ENCODE data around the gene UBA5.
"Not testable (repeated sequence)": the region's sequence is repeated elsewhere in the genome, so short reads cannot be mapped to it uniquely, and the experiment has no call there.

Gene UBA5

DNA sequence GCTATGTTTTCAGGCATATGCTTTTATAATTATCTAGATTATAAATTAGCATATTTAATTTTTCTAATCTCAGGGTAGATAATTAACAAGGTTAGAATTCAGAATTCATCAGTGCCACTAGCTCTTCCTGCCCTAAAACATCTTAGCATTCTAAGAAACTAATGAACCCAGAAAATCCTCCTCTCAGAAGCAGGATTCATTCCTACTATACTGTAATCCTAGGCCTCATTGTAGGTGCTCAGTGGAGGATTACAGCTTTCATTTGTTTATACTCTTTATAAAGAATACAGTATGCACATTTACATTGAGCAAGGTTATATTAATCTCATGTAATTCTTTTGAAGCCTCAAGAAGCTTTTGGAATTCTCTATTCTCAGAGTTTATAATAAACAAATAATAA lies 21.4 kb upstream of the UBA5 start:
- TF ChIP-seq, protein P1, sequence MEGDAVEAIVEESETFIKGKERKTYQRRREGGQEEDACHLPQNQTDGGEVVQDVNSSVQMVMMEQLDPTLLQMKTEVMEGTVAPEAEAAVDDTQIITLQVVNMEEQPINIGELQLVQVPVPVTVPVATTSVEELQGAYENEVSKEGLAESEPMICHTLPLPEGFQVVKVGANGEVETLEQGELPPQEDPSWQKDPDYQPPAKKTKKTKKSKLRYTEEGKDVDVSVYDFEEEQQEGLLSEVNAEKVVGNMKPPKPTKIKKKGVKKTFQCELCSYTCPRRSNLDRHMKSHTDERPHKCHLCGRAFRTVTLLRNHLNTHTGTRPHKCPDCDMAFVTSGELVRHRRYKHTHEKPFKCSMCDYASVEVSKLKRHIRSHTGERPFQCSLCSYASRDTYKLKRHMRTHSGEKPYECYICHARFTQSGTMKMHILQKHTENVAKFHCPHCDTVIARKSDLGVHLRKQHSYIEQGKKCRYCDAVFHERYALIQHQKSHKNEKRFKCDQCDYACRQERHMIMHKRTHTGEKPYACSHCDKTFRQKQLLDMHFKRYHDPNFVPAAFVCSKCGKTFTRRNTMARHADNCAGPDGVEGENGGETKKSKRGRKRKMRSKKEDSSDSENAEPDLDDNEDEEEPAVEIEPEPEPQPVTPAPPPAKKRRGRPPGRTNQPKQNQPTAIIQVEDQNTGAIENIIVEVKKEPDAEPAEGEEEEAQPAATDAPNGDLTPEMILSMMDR (IDR thresholded peaks at IDR 0.05; ENCODE audit: poor library complexity, severe bottlenecking), result no peak
- ATAC-seq (ENCODE audit: low read depth) (no peak), DNase-seq (ENCODE audit: low spot score) (no peak)
- no peaks in the 10 kb centered on the region for H3K9me3 ChIP-seq (ENCODE audit: severe bottlenecking)
- no peak overlapping the region for H3K4me3 ChIP-seq (ENCODE audit: severe bottlenecking)
- H3K27ac ChIP-seq (ENCODE audit: poor library complexity, severe bottlenecking), result peak overlapping the region; percentile 75
- peaks cover 50% of the 10 kb centered on the region for H3K36me3 ChIP-seq (ENCODE audit: low read depth)
- no peaks in the 10 kb centered on the region for H3K27me3 ChIP-seq (ENCODE audit: insufficient read depth, poor library complexity, severe bottlenecking)
- H3K4me1 ChIP-seq (ENCODE audit: insufficient read depth, poor library complexity, severe bottlenecking), result peaks cover 28% of the 10 kb centered on the region

DNA sequence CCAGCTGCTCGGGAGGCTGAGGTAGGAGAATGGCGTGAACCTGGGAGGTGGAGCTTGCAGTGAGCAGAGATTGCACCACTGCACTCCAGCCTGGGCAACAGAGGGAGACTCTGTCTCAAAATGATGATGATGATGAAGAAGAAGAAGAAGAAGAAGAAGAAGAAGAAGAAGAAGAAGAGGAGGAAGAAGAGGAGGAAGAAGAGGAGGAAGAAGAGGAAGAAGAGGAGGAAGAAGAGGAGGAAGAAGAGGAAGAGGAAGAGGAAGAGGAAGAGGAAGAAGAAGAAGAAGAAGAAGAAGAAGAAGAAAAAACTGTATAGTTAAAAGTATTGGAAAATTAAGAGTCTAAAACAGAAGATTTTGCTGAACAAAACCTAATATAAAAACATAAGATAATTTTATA lies 18.7 kb upstream of the UBA5 start:
- not testable (repeated sequence) for ATAC-seq (ENCODE audit: low read depth); H3K4me3 ChIP-seq (ENCODE audit: severe bottlenecking)
- peaks cover 47% of the 10 kb centered on the region for H3K36me3 ChIP-seq (ENCODE audit: low read depth)

DNA sequence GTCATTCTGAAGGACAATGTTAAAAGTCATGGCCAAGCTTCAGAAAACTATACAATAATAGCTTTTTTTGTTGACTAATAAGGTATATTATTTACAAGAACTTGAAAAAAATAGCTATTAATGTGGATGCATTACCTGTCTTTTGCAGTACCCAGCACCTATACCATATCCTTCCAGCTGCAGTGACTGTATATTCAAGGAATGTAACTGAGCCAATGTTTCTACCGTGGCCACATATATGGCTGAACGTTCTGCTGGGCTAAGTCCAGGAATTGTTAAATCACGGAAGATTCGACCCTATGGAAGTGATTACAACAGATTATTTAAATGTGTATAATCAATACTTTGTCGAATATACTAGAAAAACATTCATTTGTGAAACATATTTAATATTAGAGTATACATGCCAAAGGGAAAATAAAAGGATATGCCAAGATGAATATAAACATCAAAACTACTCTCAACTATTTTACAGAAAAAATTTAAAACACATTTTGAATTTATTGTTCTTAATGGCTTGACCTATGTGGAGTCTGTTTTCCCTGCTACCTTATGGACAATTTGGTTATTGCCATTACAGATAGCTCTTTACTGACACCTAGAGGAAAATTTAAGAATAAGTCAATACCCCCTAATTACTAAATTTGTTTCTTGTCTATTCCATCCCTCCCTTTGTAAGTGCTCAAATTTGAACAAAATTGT lies 18.1 kb upstream of the UBA5 start:
- no peaks in the 10 kb centered on the region for H3K27me3 ChIP-seq (ENCODE audit: insufficient read depth, poor library complexity, severe bottlenecking)
- no peak overlapping the region for H3K4me3 ChIP-seq (ENCODE audit: severe bottlenecking)
- peaks cover 36% of the 10 kb centered on the region for H3K4me1 ChIP-seq (ENCODE audit: insufficient read depth, poor library complexity, severe bottlenecking)
- no peaks in the 10 kb centered on the region for H3K9me3 ChIP-seq (ENCODE audit: severe bottlenecking)
- peaks cover 42% of the 10 kb centered on the region for H3K36me3 ChIP-seq (ENCODE audit: low read depth)
- peak overlapping the region; percentile 14 for H3K27ac ChIP-seq (ENCODE audit: poor library complexity, severe bottlenecking)
- ATAC-seq (ENCODE audit: low read depth) (peak; percentile 78), DNase-seq (ENCODE audit: low spot score) (no peak)
- TF ChIP-seq, protein P1 (IDR thresholded peaks at IDR 0.05; ENCODE audit: poor library complexity, severe bottlenecking), result peak; percentile 95

More for the DNA sequence above, 18.7 kb upstream of the UBA5 start:
- not testable (repeated sequence) for H3K9me3 ChIP-seq (ENCODE audit: severe bottlenecking); DNase-seq (ENCODE audit: low spot score); H3K27me3 ChIP-seq (ENCODE audit: insufficient read depth, poor library complexity, severe bottlenecking)
- Histone ChIP-seq H3K27ac (ENCODE audit: poor library complexity, severe bottlenecking) (peak overlapping the region; percentile 14), H3K4me1 (ENCODE audit: insufficient read depth, poor library complexity, severe bottlenecking) (peaks cover 40% of the 10 kb centered on the region)

DNA sequence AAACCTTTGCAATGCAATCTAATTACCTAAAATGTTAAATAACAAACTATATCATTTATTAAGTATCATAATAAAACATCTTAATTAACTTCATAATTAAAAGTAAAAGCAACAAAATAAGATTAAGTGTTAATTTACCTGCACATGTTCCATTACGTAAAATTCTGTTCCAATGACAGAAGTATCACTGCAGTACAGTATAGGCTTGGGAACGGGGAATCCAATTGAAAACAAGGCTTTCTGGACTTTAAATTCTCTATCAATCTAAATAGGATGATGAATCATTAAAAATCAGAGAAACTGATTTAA lies 17.6 kb upstream of the UBA5 start:
- no peak for ATAC-seq (ENCODE audit: low read depth)
- Histone ChIP-seq H3K27ac (ENCODE audit: poor library complexity, severe bottlenecking) (no peak overlapping the region), H3K36me3 (ENCODE audit: low read depth) (peaks cover 37% of the 10 kb centered on the region), H3K27me3 (ENCODE audit: insufficient read depth, poor library complexity, severe bottlenecking) (no peaks in the 10 kb centered on the region), H3K4me3 (ENCODE audit: severe bottlenecking) (no peak overlapping the region), H3K9me3 (ENCODE audit: severe bottlenecking) (no peaks in the 10 kb centered on the region), H3K4me1 (ENCODE audit: insufficient read depth, poor library complexity, severe bottlenecking) (peaks cover 31% of the 10 kb centered on the region)
- no peak for DNase-seq (ENCODE audit: low spot score)
- TF ChIP-seq, protein P1 (IDR thresholded peaks at IDR 0.05; ENCODE audit: poor library complexity, severe bottlenecking), result peak; percentile 73

- ATAC-seq (ENCODE audit: low read depth), result no peak
- TF ChIP-seq, protein P1 (IDR thresholded peaks at IDR 0.05; ENCODE audit: poor library complexity, severe bottlenecking), result no peak
- peaks cover 23% of the 10 kb centered on the region for H3K4me1 ChIP-seq (ENCODE audit: insufficient read depth, poor library complexity, severe bottlenecking)
- H3K9me3 ChIP-seq (ENCODE audit: severe bottlenecking), result no peaks in the 10 kb centered on the region
- H3K4me3 ChIP-seq (ENCODE audit: severe bottlenecking), result no peak overlapping the region
- no peak for DNase-seq (ENCODE audit: low spot score)
- H3K27ac ChIP-seq (ENCODE audit: poor library complexity, severe bottlenecking), result no peak overlapping the region
- peaks cover 31% of the 10 kb centered on the region for H3K36me3 ChIP-seq (ENCODE audit: low read depth)
- no peaks in the 10 kb centered on the region for H3K27me3 ChIP-seq (ENCODE audit: insufficient read depth, poor library complexity, severe bottlenecking)
Measured at GRCh38 chr3:132643366-132643765, 16.8 kb upstream of the UBA5 start.

Data from RWPE2 (cell line).